HG02759 (cell line): ENCODE results near the gene GOLIM4.
A peak's percentile ranks its signal among the peaks of the same experiment; 100 is the strongest.

Experiments used
- ATAC-seq: cut with Tn5 transposase; IDR thresholded peaks from one replicate; pipeline ENCODE4 v1.9.1; 2021; ENCODE audit warnings: mild to moderate bottlenecking, moderate library complexity; ENCODE audit not compliant: unreplicated experiment

The GOLIM4 gene

GRCh38 chr3:168006584-168006983, 89.1 kb downstream of the GOLIM4 start:
- no peak for ATAC-seq

GRCh38 chr3:168003911-168004310, 91.8 kb downstream of the GOLIM4 start:
- no peak for ATAC-seq

DNA sequence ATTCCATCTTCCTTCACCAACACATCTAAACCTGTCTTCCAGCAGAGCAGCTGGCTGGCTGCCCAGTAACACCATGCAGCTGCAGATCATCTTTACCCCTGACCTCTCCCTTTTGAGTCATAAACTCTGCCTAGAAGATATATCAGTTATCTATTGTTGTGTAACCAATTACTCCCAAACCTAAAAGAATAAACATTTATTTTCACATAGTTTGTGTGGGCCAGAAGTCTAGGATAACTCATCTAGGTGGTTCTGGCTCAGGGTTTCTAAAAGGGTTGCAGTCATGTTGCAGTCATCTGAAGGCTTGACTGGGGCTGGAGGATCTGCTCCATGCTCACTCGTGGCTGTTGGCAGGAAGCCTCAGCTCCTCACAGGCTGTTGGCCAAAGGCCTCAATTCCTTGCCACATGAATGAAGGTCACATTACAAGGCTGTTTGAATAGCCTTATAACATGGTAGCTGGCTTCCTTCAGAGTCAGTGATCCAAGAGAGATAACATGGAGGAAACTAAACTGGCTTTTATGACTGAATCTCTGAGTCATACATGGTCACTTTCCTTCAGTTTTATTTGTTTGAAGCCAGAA, 92.8 kb downstream of the GOLIM4 start:
- ATAC-seq = no peak

GRCh38 chr3:168001244-168001643, 94.5 kb downstream of the GOLIM4 start:
- peak; percentile 59 for ATAC-seq

DNA sequence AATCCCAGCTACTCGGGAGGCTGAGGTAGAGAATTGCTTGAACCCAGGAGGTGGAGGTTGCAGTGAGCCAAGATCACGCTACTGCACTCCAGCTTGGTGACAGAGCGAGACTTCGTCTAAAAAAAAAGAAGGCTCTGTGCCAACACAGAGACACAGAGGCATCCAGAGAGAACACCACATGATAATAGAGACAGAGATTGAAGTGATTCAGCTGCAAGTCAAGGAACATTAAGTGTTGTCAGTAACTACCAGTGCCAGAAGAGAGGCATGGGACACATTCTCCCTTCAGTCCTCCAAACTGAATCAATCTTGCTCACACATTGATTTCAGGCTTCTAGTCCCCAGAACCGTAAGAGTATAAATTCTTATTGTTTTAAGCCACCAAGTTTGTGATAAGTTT, 97.5 kb downstream of the GOLIM4 start:
- ATAC-seq = no peak

GRCh38 chr3:167996514-167996913, 99.2 kb downstream of the GOLIM4 start:
- no peak for ATAC-seq

DNA sequence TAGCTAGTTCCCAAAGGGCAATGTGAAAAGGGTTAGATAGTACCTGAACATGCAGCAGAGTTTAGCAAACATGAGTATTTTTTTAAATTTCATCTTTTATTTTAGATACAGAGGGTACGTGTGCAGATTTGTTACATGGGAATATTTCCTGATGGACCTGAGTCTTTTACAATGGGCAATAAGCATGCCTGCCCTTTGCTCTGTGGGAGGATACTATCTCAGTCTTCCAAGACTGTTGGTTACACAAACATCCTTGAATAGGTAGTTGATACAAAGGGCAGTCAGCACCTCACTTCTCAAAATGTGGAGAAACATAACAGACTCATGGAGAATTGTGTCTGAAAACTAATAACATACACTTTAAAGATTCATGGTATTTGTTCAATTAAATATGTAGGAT, 103.3 kb downstream of the GOLIM4 start:
- ATAC-seq = no peak

DNA sequence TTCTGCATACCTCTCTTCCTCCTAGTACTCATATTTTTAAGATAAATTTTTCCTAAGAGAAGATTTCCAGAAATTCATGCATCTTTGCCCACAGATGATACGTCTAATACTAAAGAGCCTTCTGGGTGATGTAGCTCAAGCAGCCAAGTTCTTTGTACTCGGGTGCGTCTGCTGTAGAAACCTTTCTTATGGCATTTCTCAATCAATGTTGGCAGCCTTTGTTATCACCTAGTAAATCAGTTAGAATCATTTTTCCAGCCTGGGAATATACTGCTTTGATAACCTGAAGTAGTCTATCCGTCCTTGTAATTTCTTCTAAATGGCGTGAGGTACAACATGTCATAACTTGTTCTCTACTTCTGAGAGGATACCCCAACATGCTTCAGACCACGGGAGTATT, 104.5 kb downstream of the GOLIM4 start:
- no peak for ATAC-seq

DNA sequence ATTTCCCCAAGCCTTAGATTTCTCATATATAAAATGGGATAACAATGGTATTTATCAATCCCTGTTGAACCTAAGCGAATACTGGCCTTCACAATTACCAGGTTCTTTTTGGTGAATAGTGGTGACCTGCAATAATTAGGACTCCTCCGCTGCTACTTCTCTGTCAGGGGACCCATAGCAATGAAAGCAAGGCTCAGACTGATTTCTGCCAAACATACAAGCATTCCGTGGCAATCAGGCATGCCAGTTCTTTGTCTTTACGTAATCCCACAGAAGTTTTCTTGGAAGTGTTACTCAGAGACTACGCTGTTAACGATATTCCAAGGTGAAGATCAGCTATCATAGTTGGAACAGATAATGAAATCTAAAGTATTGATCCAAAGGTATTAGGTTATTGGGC, 105.7 kb downstream of the GOLIM4 start:
- no peak for ATAC-seq

GRCh38 chr3:167989066-167989465, 106.7 kb downstream of the GOLIM4 start:
- no peak for ATAC-seq

DNA sequence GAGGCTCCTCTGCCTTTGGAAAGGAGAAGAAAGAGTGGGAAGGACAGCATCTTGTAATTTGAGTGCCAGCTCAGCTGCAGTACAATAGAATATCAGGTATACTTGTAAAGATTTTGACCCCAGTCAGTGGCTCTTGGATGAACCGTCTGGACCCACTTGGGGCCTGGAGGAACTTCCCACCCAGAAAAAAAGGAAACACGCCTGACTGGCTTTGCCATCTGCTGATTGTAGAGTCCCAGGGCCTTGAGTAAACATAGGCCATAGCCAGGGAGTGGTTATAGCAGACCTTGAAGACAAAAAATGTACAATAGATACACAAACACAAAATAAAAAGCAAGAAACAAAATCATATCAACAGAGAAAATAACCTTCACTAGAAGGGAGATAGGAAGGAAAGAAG, 112.1 kb downstream of the GOLIM4 start:
- ATAC-seq = no peak

GRCh38 chr3:167978486-167978885, 117.2 kb downstream of the GOLIM4 start:
- ATAC-seq = no peak

GRCh38 chr3:167978071-167978470, 117.7 kb downstream of the GOLIM4 start:
- ATAC-seq = no peak

DNA sequence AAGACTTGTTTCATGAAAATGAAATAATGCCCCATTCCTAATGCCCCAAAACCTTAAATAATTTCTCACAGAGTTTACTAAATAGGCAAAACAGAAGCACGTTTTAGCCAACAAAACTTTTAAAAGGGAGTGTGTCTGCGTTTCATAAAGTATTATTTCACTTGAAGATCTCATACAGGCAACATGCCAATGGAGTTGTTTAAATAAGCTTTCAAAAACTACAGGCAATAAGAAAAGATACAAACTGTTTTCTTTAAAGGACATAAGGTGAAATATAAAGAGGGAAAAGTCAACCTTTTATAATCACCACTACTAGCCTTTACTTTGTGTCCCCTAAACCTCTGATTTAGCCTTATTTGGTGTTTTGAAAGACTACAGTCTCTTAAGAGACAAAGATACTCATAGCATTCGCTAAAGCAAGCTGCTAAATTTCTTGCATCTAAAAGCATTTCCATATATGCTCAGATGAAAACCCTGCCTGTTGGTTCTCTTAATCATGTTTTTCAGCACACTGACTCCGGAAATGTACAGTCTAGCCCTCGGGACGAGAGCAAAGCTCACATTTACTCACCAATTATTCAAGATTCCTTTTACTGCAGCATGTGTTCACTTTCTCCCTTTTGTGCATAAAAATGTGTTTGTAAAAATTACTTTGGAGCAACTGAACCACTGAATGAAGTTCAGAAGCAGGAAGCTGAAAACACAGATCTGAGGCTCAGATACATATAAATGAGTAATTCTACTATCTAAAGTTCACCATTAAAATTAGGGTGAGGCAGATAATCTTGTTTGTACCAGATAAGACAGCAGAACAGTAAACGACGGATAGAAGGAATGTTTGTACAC, 119.0 kb downstream of the GOLIM4 start:
- ATAC-seq = no peak

DNA sequence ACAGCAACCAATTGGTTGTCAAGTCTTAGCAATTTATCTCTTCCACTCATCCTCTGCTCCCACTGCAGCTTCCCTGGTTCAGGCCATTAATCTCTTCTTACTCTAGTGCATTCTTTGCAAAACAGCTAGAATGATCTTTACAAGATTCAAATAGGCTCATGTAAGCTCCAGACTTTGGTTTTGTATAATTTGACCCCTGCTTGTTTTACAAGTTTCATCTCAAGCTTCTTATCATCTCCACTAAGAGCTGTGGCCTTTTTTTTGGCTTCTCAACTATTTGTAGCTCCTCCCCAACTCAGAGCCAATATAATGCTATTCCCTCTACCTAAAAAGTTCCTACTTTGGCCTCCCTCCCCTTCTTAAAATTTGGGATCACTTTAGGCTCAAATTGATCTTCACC, 121.8 kb downstream of the GOLIM4 start:
- ATAC-seq = no peak

- no peak for ATAC-seq
These were observed 122.7 kb downstream of the GOLIM4 start for GRCh38 chr3:167973046-167973445.

- ATAC-seq = no peak
These were observed 123.2 kb downstream of the GOLIM4 start for GRCh38 chr3:167972502-167972901.

GRCh38 chr3:167969548-167969947, 126.2 kb downstream of the GOLIM4 start:
- ATAC-seq = no peak

DNA sequence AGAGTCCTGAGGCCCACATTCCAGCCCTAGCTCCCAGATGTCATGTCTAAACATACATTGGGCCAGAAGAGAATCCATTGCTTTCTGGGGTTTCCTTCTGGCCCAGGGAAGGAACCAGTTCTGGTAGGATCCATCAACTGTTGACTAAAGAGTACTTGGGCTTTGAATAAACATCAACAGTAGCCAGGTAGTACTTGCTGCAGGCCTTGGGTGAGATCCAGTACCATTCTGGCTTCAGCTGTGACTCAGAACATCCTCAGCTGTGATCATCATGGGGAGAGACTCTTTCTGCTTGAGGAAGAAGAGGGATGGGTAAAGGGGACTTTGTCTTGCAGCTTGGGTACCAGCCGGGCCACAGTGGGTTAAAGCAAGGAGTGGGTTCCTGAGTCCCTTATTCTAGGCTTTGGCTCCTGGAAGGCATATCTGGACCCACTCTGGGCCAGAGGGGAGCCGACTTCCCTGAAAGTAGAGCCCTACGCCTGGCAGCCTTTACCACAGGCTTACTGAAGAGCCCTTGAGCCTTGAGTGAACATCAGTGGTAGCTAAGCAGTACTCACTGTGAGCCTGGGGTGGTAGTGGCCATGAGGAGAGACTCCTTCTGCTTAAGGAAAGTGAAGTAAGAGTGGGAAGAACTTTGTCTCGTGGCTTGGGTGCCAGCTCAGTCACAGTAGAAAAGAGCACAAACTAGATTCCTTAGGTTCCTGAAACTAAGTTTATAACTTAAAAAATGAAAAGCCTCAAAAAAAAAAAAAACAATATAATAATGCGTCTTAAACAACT, 128.3 kb downstream of the GOLIM4 start:
- no peak for ATAC-seq
